HFFc6 (cell line): Measurements from ENCODE around the gene NKD2. TPM values are rescaled to one million over a fixed set of nuclear protein-coding genes. Genes with fewer than 3 reads are reported as not detected.

Experiments
- DNase-seq: peaks from one replicate; pipeline ENCODE4 v3.0.0-alpha.2; 2018
- H3K27ac Mint-ChIP-seq: 2 replicates; pipeline ENCODE4 v1.8.0; 2020; ENCODE audit warnings: mild to moderate bottlenecking, mixed read lengths
- H3K27me3 Mint-ChIP-seq: 2 replicates; pipeline ENCODE4 v1.8.0; 2021; ENCODE audit warnings: mild to moderate bottlenecking, moderate library complexity, mixed read lengths; ENCODE audit not compliant: insufficient read depth
- H3K36me3 Mint-ChIP-seq: 2 replicates; pipeline ENCODE4 v1.8.0; 2021; ENCODE audit warnings: low read depth, mixed read lengths
- H3K4me1 Mint-ChIP-seq: 2 replicates; pipeline ENCODE4 v1.8.0; 2020; ENCODE audit warnings: low read depth, mixed read lengths
- H3K4me3 Mint-ChIP-seq: 2 replicates; pipeline ENCODE4 v1.8.0; 2020; ENCODE audit warnings: mild to moderate bottlenecking, moderate library complexity, mixed read lengths
- H3K9me3 Mint-ChIP-seq: 2 replicates; pipeline ENCODE4 v1.8.0; 2020; ENCODE audit warnings: mild to moderate bottlenecking, mixed read lengths
- CTCF ChIP-seq: fragments of 200-600 bp; sonication (generic); IDR thresholded peaks from 2 replicates; pipeline ENCODE4 v1.5.0; 2021; ENCODE audit warnings: antibody characterized with exemption, mild to moderate bottlenecking
- total RNA-seq, 6 experiments: library from RNA; stranded (reverse); fragmentation: NEBNext Ultra II Directional; extraction: Animal tissue kit (Norgen Biotek cat#: 25700); gene quantifications; 2 replicates in 1 of 6; 3 replicates in 5 of 6; pipeline ENCODE4 v1.2.3, GENCODE V29; 2021

NKD2 gene
- total RNA-seq, 6 experiments from 2014 or later: not detected

- no peak for TF ChIP-seq CTCF
- H3K4me3 Mint-ChIP-seq: no peak overlapping the region
- H3K27me3 Mint-ChIP-seq: peaks cover 44% of the 10 kb centered on the region
- H3K4me1 Mint-ChIP-seq: no peaks in the 10 kb centered on the region
- no peak overlapping the region for H3K27ac Mint-ChIP-seq
- no peaks in the 10 kb centered on the region for H3K9me3 Mint-ChIP-seq
- no peak for DNase-seq
- no peaks in the 10 kb centered on the region for H3K36me3 Mint-ChIP-seq
Measured at GRCh38 chr5:1017691-1018455, 9.3 kb downstream of the NKD2 start.

- DNase-seq: no peak
- peaks cover 40% of the 10 kb centered on the region for H3K27me3 Mint-ChIP-seq
- TF ChIP-seq CTCF: no peak
- no peaks in the 10 kb centered on the region for H3K36me3 Mint-ChIP-seq
- no peaks in the 10 kb centered on the region for H3K4me1 Mint-ChIP-seq
- no peak overlapping the region for H3K27ac Mint-ChIP-seq
- no peak overlapping the region for H3K4me3 Mint-ChIP-seq
- H3K9me3 Mint-ChIP-seq: no peaks in the 10 kb centered on the region
Measured at GRCh38 chr5:1018596-1018995, 10.0 kb downstream of the NKD2 start.

GRCh38 chr5:1019001-1019905 is 10.7 kb downstream of the NKD2 start:
- Mint-ChIP-seq H3K27ac (no peak overlapping the region), H3K36me3 (no peaks in the 10 kb centered on the region), H3K9me3 (no peaks in the 10 kb centered on the region), H3K27me3 (peaks cover 40% of the 10 kb centered on the region), H3K4me1 (no peaks in the 10 kb centered on the region), H3K4me3 (no peak overlapping the region)
- no peak for TF ChIP-seq CTCF
- no peak for DNase-seq

DNA sequence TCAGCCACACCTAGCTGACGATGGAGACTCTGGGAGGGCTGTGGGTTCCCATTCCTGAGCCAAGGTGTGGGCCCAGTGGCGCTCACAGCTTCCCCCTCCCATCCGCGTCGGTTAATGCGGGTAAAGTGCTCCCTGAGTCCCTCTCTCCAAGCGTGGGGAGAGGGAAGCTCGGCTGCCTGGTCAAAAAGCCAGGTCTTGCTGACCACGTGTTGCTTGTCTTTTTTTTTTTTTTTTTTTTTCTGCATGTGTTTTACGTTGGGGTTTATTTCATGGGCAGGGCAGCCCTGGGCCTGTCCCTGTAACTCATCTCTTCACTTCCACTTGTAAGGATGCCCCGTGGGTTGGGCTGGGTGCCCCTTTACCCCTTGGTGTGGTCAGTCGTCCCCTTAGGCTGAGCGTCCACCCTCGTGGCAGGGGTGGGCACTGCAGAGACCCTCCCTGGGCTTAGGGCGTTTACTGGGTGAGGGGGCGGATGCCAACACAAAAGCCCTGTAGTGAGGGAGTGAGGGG is 11.9 kb downstream of the NKD2 start:
- Mint-ChIP-seq H3K27ac (no peak overlapping the region), H3K36me3 (no peaks in the 10 kb centered on the region)

More for the DNA sequence above, 11.9 kb downstream of the NKD2 start:
- H3K4me1 Mint-ChIP-seq: no peaks in the 10 kb centered on the region
- no peak for TF ChIP-seq CTCF
- peaks cover 34% of the 10 kb centered on the region for H3K27me3 Mint-ChIP-seq
- no peaks in the 10 kb centered on the region for H3K9me3 Mint-ChIP-seq
- no peak for DNase-seq
- H3K4me3 Mint-ChIP-seq: no peak overlapping the region
